GM15510 (cell line): ENCODE data around the gene GNPDA1.

Experiments
- POLR2A ChIP-seq: IDR thresholded peaks from 3 replicates; pipeline ENCODE4 v1.6.1; 2011; ENCODE audit warnings: borderline replicate concordance; ENCODE audit not compliant: insufficient read length; ENCODE audit errors: extremely low read depth

The GNPDA1 gene

GRCh38 chr5:141952020-141952419, 60.8 kb downstream of the GNPDA1 start:
- no peak for TF ChIP-seq POLR2A

- TF ChIP-seq POLR2A, result no peak
Observed at GRCh38 chr5:141951332-141951781, 61.5 kb downstream of the GNPDA1 start.
